RKO (cell line): ENCODE measurements around the gene ZNF407.

Source experiments
- DNase-seq: peaks from one replicate; pipeline ENCODE4 v3.0.0-alpha.2; 2016; ENCODE audit warnings: low spot score

The ZNF407 gene

GRCh38 chr18:74880706-74881278 lies 283.1 kb downstream of the ZNF407 start:
- DNase-seq = no peak

- no peak for DNase-seq
Observed at GRCh38 chr18:74892066-74892627, 294.5 kb downstream of the ZNF407 start.

GRCh38 chr18:74895686-74896085 lies 298.0 kb downstream of the ZNF407 start:
- DNase-seq = no peak

GRCh38 chr18:74896390-74896991 lies 298.8 kb downstream of the ZNF407 start:
- no peak for DNase-seq

GRCh38 chr18:74897971-74898657 lies 300.4 kb downstream of the ZNF407 start:
- peak; percentile 11 for DNase-seq

- peak; percentile 3 for DNase-seq
Observed at GRCh38 chr18:74898965-74899364, 301.3 kb downstream of the ZNF407 start.

- no peak for DNase-seq
Observed at GRCh38 chr18:74899554-74899953, 301.9 kb downstream of the ZNF407 start.

- no peak for DNase-seq
Observed at GRCh38 chr18:74901362-74902146, 303.9 kb downstream of the ZNF407 start.

- DNase-seq = no peak
Observed at GRCh38 chr18:74902147-74902455, 304.4 kb downstream of the ZNF407 start.

GRCh38 chr18:74905247-74905646 lies 307.6 kb downstream of the ZNF407 start:
- DNase-seq = no peak

- no peak for DNase-seq
Observed at GRCh38 chr18:74906184-74906583, 308.5 kb downstream of the ZNF407 start.

- no peak for DNase-seq
Observed at GRCh38 chr18:74914052-74914591, 316.5 kb downstream of the ZNF407 start.

GRCh38 chr18:74914648-74915047 lies 317.0 kb downstream of the ZNF407 start:
- no peak for DNase-seq

GRCh38 chr18:74916773-74917393 lies 319.2 kb downstream of the ZNF407 start:
- DNase-seq = no peak

GRCh38 chr18:74918276-74918790 lies 320.7 kb downstream of the ZNF407 start:
- no peak for DNase-seq

- no peak for DNase-seq
Observed at GRCh38 chr18:74921057-74921820, 323.6 kb downstream of the ZNF407 start.

GRCh38 chr18:74926051-74926450 lies 328.4 kb downstream of the ZNF407 start:
- DNase-seq = no peak

- DNase-seq = no peak
Observed at GRCh38 chr18:74928194-74928968, 330.7 kb downstream of the ZNF407 start.

- DNase-seq = no peak
Observed at GRCh38 chr18:74929110-74929509, 331.4 kb downstream of the ZNF407 start.

GRCh38 chr18:74930616-74931015 lies 332.9 kb downstream of the ZNF407 start:
- DNase-seq = no peak
